AG09309 (cell line): ENCODE results near the gene CELSR1.

ENCODE experiments used
- DNase-seq: peaks from one replicate; pipeline ENCODE4 v3.0.0-alpha.2; 2010; ENCODE audit warnings: low read depth
- H3K4me3 ChIP-seq: 2 replicates; pipeline ENCODE4 v1.5.1; 2011; ENCODE audit warnings: mild to moderate bottlenecking, low read depth, low read length, moderate library complexity; ENCODE audit not compliant: control insufficient read depth
- TF ChIP-seq, protein P1 (sequence below): IDR thresholded peaks from 2 replicates; pipeline ENCODE4 v1.5.1; 2011; ENCODE audit warnings: mild to moderate bottlenecking, low read depth, low read length, inconsistent platforms; ENCODE audit not compliant: insufficient read depth, control insufficient read depth; ENCODE audit errors: missing control alignments

Gene CELSR1

DNA sequence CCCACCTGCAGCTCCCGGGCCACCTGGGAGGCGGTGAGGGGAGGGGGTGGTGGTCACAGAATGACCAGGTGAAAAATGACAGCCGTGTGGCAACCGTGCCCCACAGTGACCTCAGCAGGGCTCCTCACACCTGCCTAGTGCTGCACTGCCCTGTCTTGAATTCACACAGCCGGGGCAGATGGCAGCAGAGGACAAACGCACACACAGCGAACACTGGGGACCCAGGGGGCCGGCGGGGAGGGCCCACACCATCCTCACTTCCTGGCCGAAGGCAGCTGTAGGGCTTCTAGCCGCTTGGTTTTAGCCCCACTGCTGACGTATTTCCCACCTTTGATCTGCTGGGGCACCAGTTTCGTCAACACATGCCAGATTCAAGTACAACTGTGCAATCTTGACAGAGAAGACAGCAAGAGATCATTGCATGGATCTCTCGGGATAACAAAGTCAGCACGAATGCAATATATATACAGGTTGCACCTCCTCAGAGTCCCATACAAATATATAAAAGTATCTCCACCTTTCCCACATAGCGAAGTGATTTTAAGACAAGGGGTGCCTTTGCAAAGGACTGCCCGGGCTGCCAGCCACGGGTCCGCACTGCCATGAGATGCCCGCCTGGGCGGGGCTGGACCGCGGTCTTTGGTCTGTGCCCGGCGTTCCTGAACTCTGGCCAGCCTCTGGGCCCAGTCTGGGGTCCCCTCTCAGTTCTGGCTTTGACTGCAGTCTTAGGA, 175.1 kb downstream of the CELSR1 start:
- TF ChIP-seq, protein P1, sequence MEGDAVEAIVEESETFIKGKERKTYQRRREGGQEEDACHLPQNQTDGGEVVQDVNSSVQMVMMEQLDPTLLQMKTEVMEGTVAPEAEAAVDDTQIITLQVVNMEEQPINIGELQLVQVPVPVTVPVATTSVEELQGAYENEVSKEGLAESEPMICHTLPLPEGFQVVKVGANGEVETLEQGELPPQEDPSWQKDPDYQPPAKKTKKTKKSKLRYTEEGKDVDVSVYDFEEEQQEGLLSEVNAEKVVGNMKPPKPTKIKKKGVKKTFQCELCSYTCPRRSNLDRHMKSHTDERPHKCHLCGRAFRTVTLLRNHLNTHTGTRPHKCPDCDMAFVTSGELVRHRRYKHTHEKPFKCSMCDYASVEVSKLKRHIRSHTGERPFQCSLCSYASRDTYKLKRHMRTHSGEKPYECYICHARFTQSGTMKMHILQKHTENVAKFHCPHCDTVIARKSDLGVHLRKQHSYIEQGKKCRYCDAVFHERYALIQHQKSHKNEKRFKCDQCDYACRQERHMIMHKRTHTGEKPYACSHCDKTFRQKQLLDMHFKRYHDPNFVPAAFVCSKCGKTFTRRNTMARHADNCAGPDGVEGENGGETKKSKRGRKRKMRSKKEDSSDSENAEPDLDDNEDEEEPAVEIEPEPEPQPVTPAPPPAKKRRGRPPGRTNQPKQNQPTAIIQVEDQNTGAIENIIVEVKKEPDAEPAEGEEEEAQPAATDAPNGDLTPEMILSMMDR, result no peak
- no peak for DNase-seq
- H3K4me3 ChIP-seq, result no peak overlapping the region

DNA sequence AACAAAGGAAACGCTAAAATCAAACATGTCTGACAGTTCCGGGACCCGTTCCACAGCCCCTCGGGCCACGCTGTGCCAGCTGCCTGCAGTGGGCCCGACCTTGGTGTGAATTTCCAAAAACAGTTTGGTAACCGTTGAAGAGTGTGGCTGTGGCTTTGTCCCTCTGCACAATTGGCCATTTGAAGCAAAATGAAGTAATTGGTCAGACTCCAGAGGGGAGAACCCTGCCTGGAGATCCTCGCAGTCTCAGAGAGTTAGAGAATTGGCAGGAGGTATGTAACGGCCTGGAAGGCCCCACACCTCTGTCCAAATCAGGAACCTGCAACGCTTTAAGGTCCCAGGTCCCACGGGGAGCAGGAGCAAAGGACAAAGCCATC, 175.6 kb downstream of the CELSR1 start:
- H3K4me3 ChIP-seq, result no peak overlapping the region
- TF ChIP-seq, protein P1, result no peak
- no peak for DNase-seq

DNA sequence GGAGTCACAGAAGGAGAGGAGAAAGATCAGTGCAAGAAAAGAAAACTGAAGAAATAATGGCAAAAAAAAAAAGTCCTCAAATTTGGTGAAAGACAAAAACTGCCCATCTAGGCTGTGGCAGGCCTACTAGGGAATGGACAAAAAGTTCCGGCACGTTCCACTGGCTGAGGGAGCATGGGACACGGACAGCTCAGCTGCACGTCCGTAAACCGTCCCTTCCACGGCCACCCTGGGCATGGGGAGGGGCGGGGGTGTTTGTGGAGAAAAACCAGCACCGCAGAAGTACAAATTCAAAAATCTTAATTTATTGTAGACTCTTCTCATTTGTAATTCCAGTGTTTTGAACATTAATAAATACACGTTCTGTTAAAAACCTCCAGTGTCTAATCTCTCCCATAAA, 176.5 kb downstream of the CELSR1 start:
- no peak for DNase-seq
- TF ChIP-seq, protein P1, result no peak
- no peak overlapping the region for H3K4me3 ChIP-seq

DNA sequence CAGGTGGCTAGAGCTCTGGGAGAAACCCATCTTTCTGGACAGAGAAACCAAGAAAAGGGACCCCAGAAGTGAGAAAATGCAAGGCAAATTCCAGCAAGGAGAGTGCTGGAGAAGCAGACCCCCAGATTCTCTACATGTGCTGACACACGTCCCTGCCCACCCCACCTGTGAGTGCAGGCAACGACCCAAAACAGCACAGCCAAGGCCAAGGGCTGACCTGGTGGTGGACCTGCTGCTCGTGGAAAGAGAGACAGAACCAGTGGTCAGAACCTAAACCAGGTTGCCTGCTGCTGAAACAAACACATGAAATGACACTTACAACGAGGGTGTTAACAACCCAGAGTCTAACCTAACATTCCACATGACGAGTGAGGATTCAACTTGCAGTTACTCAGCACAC, 177.3 kb downstream of the CELSR1 start:
- TF ChIP-seq, protein P1, result no peak
- no peak for DNase-seq
- no peak overlapping the region for H3K4me3 ChIP-seq

DNA sequence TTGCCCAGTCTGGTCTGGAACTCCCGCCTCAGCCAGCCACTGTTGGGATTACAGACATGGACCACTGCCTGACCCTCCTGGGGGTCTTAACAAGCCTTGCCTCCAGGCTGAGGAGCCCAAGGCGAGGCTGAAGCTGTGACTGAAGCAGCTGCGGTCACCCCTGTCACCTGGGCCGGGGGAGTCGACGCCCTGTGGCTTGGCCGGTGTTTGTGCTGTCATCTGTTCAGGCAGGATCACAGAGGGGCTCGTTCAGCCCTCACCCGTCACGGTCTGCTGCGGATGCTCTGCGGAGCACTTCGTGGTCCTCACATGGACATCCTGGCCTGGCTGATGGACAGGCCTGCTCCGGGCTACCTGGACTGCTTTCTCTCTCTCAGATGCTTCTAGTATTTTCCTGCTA, 178.1 kb downstream of the CELSR1 start:
- DNase-seq, result no peak
- TF ChIP-seq, protein P1, result no peak
- no peak overlapping the region for H3K4me3 ChIP-seq

DNA sequence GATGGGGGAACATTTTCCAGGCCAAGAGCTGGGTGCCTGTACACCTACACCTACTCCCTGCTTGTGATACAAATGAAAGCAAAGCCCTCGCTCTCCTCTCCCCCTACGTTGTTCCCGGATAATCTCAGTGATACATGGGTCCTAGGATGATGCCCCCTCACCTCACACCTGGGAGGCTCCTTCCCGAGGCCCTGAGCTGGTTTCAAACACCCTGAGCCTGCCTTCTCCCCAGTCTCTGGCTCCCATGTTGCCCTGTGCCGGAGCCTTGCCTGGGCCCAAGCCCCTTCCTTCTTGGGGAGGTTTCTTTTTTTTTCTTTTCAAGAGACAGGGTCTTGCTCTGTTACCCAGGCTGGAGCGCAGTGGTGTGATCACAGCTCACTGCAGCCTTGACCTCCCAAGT, 178.7 kb downstream of the CELSR1 start:
- no peak overlapping the region for H3K4me3 ChIP-seq
- TF ChIP-seq, protein P1, result no peak
- no peak for DNase-seq
